Stimulated activated CD4-positive, alpha-beta T cell treated with anti-CD3 and anti-CD28 coated beads, Interleukin-1b, Interleukin-23, amount 100 ng/mL, for 4 hours (primary cell): ENCODE measurements around the gene POR.
A peak's percentile ranks its signal among the peaks of the same experiment; 100 is the strongest.
"Not testable (repeated sequence)": the region's sequence is repeated elsewhere in the genome, so short reads cannot be mapped to it uniquely, and the experiment has no call there.

Source experiments
- DNase-seq, 2 donors: peaks; one replicate each; pipeline ENCODE4 v3.0.0-alpha.2; 2020; ENCODE audit warnings: low read depth in 2 of 2

Gene POR

GRCh38 chr7:75885036-75885435, 29.9 kb upstream of the POR start:
- DNase-seq = no peak

- DNase-seq = no peak
Measured at GRCh38 chr7:75887669-75888369, 27.1 kb upstream of the POR start.

- no peak for DNase-seq
Measured at GRCh38 chr7:75888464-75889222, 26.3 kb upstream of the POR start.

- DNase-seq = no peak
Measured at GRCh38 chr7:75889223-75889825, 25.6 kb upstream of the POR start.

GRCh38 chr7:75889826-75890225, 25.1 kb upstream of the POR start:
- no peak for DNase-seq

GRCh38 chr7:75891237-75891636, 23.7 kb upstream of the POR start:
- not testable (repeated sequence) for DNase-seq

- no peak for DNase-seq
Measured at GRCh38 chr7:75891815-75892411, 23.0 kb upstream of the POR start.

- no peak for DNase-seq
Measured at GRCh38 chr7:75892634-75893272, 22.2 kb upstream of the POR start.

GRCh38 chr7:75896803-75897327, 18.1 kb upstream of the POR start:
- no peak for DNase-seq

- no peak for DNase-seq
Measured at GRCh38 chr7:75900617-75901315, 14.2 kb upstream of the POR start.

GRCh38 chr7:75905785-75906604, 9.0 kb upstream of the POR start:
- DNase-seq = no peak

- DNase-seq = no peak
Measured at GRCh38 chr7:75906991-75907667, 7.8 kb upstream of the POR start.

- not testable (repeated sequence) for DNase-seq
Measured at GRCh38 chr7:75907668-75908039, 7.3 kb upstream of the POR start.

GRCh38 chr7:75909521-75910132, 5.3 kb upstream of the POR start:
- no peak for DNase-seq

GRCh38 chr7:75911186-75911585, 3.8 kb upstream of the POR start:
- DNase-seq = not testable (repeated sequence)

- DNase-seq = no peak
Measured at GRCh38 chr7:75913437-75913836, 1.5 kb upstream of the POR start.

GRCh38 chr7:75914169-75914654, 743 bp upstream of the POR start:
- no peak for DNase-seq

GRCh38 chr7:75915416-75916156, 631 bp downstream of the POR start:
- DNase-seq = peak in 1 of 2 donors; percentile 8
